Measurements from ENCODE around the gene BAAT.

DNA sequence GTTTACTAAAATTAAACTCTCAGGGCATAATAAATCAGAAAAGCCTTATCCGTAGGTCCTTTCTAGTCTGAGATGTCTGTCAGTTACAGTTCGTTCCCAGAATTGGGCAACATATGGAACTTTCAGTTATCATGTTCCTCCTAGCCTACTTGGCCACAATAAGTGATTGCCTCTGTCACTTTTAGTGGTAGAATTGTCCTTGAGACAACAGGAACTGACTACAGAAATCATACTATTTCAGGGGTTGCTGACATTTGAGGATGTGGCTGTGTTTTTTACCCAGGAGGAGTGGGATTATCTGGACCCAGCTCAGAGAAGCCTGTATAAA lies 14.8 kb upstream of the BAAT start:
- TF ChIP-seq FOXP2 (optimal IDR thresholded peaks at IDR 0.05; ENCODE audit: control extremely low read depth, extremely low read length, insufficient read depth) (no peak), EZH2 (IDR thresholded peaks at IDR 0.05) (no peak)
